Stimulated activated CD8-positive, alpha-beta memory T cell treated with anti-CD3 and anti-CD28 coated beads, Interleukin-7, amount 100 ng/mL, for 4 hours (primary cell): ENCODE results near the gene ZNF460.

Source experiments
- DNase-seq, 2 donors: peaks; one replicate each; pipeline ENCODE4 v3.0.0-alpha.2; 2020; ENCODE audit warnings: low read depth in 2 of 2

ZNF460 gene

DNA sequence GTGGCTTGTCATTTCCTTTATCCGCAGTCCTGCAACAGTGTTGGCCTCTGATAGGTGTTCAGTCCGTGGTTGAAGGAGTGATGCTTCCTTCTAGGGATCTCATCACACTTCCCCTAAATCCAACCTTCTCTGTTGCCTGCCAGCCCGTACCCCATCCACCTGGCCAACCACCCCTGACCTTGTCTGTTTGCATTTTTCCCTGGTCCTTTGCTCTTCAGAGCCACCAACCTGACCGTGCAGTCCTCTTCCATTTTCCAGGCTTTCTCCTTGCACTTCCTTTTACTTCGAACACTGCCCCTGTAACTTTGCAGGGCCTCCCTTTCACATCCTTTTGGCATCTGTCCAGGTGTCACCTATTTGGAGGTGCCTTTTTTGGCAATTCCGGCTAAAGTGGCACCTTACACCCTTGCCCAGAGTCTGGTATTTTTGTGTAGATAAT, 696 bp downstream of the ZNF460 start:
- DNase-seq, result no peak

DNA sequence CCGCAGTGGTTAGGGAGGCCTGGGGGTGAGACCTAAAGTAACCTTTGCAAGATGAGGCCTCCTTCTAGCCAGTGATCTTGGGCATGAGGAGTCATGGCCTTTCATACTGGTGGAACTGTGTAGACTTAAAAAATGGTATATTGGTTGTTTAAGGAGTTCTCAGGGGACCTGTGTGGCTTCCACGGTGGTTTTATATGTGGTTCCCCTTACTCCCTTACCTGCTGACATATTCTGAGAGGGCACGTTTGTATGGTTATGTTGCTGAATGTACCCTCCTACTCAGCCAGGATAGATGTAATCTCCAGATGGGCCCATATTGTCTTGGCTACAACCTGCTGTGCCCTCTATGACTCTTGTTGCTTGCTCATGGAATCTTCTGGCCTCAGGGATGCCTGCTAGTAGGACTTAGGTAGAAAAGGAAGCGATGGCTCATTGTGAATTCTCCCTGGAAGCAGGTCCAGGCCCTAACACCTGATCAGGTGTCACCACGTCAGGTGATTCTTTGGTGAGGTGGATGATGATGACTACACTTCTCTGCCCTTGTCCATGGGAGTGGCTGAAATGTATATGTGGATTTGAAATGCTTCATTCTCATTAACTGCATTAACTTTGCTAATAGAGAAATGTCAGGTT, 1.8 kb downstream of the ZNF460 start:
- no peak for DNase-seq

DNA sequence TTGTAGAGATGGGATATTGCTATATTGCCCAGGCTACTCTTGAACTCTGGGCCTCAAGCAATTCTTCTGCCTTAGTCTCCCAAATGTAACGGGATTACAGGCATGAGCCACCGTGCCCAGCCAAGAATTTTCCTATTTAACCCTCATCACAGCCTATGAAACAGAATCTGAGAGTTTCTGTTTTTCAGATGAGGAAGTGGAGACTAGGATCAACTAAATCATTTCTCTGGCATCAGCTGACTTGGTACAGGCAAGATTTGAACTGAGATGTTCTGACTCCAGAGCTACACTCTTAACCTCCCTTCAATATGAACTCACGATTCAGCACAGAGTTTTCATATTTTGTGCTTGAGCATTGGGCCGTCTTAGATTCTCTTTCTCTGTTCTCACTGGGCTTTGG, 8.1 kb downstream of the ZNF460 start:
- no peak for DNase-seq

DNA sequence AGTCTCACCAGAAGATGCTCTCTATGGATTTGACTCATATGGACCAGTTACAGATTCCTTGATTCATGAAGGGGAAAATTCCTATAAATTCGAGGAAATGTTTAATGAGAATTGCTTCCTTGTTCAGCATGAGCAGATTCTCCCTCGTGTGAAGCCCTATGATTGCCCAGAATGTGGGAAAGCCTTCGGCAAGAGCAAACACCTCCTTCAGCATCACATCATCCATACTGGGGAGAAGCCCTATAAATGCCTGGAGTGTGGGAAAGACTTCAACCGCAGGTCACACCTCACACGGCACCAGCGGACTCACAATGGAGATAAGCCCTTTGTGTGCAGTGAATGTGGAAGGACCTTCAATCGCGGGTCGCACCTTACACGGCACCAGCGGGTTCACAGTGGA, 10.7 kb downstream of the ZNF460 start:
- DNase-seq, result no peak

DNA sequence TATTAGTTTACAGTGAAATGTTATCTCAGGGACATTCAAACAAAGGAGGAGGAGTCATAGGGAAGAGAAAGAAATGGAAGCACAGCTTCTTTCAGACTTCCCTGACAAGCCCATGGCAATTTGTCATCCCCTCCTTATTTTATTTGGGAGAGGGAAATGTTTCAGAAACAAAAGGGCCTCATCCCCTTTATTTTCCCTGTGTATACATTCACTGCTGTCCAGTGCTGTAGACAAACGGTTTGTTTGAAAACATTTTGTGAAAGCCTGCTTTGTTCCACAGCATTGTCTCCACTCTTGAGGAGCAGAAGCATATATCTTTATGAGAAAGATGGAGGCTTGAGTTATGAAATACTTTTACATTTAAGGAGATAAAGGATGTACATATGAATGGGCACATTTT, 12.3 kb downstream of the ZNF460 start:
- DNase-seq, result no peak

DNA sequence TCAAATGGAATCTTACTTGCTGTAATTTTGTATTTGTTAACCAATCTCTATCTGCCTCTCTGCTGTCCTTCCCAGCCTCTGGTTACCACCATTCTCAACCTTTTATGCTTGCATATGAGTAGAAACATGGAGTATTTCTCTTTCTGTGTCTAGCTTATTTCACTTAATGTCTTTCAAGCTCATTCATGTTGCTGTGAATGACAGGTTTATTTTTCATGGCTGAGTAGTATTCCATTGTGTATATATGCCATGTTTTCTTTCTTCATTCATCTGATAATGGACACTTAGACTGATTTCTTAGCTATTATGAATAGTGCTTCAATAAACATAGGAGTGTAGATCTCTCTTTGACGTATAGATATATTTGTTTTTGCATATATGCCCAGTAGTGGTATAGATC, 13.4 kb downstream of the ZNF460 start:
- no peak for DNase-seq

DNA sequence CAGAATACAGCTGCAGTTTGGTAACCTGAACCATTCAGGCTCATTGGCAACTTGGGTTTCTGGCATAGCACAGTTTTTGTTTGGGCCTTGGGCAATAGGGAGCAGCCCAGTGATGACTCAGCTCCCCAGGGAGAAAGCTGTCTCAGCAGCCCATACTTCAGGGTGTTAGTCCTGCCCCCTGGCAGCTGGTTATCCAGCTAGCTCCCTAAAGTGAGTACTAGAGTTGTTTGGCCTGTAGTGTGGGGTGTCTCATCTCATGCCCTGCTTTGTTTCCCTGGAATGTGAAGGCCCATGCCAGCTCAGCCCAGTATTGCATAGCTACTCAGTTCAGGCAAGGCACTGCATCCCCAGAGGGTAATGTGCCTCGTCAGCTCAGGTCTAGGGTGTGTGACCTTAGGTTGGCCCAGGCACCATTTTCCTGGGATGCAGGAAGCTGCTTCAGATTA, 21.8 kb downstream of the ZNF460 start:
- DNase-seq, result no peak

DNA sequence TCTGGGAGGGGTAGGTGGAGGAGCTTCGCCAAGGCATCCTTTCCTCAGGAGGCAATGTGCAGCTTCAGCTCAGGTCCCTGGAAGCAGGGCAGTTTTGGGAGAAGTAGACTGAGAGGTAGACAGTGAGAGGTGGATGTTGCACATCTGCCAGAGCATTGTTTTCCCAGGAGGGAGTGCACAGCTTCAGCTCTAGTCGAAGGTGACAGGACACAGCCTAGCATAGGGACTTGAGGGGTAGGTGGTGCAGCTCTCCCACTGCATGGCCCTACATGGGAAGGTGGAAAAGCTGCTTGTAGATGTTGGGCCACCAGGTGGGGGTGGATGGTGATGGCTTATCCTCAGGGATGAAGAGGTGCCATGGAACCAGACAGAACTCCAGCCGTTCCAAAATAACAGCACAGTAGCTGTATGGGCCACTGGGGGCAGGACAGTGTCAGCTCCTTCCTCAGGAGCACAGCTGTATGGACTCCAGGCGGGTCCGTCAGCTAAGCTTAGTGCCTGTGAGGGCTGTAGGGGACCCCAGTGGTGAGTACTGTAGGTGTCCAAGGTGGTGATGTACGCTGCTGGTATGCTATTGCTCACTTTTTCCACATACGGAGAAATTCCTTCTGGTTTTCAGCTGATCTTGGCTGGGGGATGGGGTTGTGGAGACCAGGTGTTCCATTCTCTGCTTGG, 22.6 kb downstream of the ZNF460 start:
- no peak for DNase-seq

DNA sequence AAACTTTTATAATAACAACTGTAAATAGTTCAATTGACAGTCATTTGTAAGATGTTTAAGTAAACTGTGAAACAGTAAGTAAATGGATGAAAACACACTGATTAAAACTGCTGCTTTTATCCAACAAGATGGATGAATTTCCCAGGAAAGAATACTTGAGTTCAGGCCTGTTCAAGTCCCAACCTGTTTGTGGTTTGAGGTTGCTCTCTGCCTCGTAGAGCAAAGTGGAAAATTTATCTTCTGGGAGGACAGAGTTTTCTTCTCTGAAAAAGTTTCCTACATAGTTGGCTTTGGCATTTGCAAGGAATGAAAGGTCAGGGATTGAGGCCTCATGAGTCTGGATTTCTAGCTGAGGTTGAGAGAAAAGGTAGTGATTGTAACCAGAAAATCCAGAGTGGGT, 24.8 kb downstream of the ZNF460 start:
- DNase-seq, result no peak

DNA sequence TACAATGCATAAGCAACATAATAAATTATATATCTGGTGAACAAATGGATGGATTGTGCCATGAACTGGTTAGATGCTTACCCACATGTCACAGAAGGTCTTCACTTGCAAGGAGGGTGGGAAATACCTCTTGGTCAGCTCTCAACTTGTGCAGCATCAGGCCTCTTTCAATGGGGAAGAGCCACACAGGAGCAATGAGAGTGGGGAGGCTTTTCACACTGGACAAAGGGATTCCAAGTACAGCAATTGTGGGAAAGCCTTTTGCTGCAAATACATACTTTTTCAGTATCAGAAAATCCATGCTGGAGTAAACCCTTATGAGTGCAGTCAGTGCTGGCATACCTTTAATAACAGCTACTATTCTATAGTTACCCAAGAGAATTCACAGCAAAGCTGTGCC, 28.2 kb downstream of the ZNF460 start:
- DNase-seq, result no peak

DNA sequence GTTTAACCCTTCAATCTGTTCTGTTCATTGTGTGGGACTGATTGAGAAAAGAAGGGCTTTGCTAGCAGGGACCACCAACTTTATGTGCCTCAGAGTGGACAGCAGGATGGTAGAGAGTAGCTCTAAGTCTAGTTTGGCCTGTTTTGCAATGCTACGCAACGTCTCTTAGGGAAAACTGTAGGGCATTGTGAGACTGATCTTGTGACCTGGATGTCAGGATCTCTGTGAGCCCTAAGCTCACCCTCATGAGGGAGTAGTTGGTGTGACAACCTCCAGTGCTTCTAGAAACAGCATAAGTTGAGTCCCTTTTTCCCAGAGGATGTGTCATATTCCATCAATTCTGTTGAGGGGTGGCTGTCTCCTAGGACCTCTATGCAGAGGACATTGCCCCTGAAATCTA, 30.5 kb downstream of the ZNF460 start:
- DNase-seq, result no peak

DNA sequence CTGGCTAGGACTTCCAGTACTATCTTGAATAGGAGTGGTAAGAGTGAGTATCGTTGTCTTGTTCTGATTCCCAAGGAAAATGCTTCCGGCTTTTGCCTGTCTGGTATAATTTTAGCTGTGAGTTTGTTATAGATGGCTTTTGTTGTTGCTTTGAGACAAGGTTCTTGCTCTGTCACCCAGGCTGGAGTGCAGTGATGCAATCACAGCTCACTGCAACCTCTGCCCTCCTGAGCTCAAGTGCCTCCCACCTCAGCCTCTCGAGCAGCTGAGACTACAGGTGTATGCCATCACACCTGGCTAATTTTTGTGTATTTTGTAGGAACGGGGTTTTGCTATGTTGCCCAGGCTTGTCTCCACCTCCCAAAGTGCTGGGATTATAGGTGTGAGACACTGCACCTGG, 33.9 kb downstream of the ZNF460 start:
- DNase-seq, result no peak

DNA sequence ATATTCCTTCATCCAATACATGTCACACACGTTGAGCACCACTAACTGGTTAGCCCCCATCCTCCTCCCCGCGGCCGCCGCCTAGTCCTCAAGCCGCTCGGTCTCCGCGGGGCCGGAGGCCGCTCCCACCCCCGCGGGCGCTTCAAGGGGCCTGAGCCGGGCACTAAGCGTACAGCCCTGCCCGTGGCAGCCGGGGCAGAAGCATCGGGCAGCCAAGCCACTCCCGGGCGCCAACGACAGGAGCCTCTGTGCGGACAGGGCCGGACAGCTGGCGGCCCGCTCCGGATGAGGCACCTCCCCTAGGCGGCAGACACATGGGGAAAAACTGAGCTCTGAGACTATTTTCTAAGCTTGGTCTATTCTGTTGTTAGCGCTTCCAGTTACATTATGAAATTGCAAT, 37.2 kb downstream of the ZNF460 start:
- no peak for DNase-seq

DNA sequence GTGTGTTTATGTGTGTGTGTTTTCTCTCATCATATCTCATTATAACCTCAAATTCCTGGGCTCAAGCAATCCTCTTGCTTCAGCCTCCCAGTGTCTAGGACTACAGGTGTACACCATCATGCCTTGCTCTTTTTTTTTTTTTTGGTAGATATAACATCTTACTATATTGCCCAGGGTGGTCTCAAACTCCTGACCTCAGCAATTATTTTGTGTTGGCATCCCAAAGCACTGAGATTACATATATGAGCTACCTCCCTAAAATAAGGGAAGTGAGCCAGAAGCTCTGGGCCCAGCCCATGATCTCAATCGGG, 39.5 kb downstream of the ZNF460 start:
- DNase-seq, result no peak

DNA sequence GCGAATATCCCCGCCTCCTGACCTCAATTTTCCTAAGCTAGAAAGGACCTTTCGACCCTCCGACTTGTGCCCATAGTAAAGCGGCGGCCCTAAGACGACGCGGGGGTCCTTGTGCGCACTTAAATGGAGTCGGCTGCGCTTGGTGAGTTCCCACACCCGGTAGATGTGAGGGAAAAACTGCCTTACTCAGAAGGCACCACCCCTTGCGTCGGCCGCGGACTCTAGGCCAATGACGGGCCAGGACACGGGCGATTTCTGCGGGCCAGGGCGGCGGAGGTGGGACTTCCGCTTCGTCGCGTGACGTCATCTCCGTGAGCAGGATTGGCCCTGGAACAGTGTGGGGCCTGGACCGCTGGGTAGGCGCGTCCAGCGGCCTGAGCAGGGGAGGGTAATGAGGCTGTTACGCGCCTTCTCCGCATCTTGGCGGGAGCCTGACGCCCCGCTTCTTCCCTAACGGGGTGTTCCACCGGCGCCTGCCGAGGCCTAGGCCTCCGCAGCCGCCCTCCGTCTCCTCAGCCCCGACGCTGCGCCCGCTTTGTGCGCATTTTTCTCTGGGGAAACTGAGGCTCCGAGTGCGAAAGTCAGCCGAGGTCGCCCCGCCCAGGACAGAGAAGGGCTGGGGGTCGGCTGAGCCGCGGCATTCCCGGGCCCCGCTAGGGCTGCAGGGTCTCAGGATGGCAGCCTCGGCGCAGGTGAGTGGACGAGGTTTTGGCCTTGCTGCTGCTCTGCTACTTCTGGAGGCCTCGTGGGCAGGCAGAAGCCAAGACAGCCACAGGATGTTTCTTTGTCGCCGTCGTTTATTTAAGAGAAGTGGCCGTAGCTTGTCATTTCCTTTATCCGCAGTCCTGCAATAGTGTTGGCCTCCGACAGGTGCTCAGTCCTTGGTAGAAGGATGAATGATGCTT, 40.1 kb downstream of the ZNF460 start, which contains the start of gene ZNF543:
Gene ZNF543 (plus strand): TSS at position 293 of the 905 bp plus-strand sequence. CDS start 382 bp downstream, at position 675.
- peak; percentile 85 to 89 for DNase-seq

DNA sequence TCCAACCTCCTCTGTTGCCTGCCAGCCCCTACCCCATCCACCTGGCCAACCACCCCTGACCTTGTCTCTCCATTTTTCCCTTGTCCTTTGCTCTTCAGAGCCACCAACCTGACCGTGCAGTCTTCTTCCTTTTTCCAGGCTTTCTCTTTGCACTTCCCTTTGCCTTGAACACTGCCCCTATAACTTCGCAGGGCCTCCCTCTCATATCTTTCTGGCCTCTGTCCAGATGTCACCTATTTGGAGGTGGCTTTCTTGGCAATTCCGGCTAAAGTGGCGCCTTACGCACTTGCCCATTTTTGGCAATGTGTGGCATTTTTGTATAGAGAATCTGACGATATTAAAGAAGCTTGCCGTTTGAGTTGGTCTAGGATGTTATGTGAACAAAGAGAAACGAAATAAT, 40.8 kb downstream of the ZNF460 start:
- DNase-seq, result no peak

DNA sequence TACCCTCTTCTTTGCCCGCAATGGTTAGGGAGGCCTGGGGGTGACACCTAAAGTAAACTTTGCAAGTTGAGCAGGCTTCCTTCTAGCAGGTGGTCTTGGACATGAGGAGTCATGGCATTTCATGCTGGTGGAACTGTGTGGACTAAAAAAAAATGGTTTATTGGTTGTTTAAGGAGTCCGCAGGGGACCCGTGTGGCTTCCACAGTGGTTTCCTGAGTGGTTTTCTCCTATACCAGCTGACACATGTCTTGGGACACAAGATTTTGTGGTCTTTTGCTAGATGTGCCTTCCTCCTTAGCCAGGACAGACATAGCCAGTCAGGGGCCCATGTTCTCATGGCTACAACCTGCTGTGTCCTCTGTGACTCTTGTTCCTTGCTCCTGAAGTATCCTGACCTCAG, 41.5 kb downstream of the ZNF460 start:
- no peak for DNase-seq

DNA sequence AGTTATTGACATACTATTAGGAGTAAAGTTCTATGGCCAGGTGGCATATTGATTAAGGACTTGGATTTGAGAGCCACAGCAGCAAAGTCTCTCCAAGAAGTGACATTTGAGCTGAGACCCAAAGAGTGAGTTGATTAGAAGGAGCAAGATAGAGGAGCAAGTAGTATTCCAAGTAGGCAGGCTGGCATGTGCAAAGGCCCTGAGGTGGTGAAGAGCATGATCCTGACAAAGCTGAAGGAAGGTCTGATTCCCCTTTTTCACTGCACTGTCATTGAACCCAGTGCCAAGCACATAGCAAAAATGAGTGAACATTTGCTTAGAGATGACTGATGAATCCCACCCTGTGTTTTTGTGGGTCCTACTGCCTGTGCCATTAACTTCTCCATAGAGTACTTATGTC, 44.7 kb downstream of the ZNF460 start:
- DNase-seq, result no peak

DNA sequence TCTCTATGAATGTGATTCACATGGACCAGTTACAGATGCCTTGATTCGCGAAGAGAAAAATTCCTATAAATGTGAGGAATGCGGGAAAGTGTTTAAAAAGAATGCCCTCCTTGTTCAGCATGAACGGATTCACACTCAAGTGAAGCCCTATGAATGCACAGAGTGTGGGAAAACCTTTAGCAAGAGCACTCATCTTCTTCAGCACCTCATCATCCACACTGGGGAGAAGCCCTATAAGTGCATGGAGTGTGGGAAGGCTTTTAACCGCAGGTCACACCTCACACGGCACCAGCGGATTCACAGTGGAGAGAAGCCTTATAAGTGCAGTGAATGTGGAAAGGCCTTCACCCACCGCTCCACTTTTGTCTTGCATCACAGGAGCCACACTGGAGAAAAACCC, 47.7 kb downstream of the ZNF460 start:
- DNase-seq, result no peak

DNA sequence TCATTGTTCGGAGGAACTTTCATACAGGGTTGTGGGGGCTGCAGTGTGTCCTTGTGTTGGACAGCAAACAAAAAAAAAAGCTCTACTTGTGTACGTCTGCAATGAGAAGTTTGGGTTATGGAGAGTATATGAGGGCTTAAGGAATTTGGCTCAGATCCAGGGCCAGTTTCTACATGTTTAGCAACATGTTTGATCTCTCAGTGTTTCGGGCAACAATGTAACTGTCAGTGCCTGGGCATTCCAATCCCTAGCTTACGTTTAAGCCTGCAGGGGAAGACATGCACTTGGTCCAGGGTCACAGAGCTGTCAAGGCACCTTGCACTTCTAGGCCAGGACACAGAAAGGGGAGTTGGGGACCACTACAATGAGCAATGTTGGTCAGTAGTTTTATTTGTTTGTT, 53.9 kb downstream of the ZNF460 start:
- no peak for DNase-seq

DNA sequence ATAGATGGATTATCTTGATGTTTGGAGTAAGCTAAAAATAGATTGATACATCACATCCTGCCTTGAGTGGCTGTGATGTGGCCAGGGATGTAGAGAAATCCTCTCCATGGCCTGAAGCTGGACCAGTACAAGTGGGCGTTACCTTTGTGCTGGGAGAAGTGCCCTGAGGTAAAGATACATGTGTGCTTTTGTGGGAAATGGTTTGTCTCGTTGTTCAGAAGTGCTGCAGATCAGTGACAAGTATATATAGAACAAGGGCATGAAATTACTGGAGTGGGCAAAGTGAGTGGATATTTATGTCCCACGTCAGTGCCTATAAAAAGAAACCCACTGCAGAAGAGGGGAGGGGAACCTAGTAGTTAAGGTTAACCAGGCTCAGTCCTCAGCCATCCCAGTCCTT, 58.6 kb downstream of the ZNF460 start:
- DNase-seq, result no peak

DNA sequence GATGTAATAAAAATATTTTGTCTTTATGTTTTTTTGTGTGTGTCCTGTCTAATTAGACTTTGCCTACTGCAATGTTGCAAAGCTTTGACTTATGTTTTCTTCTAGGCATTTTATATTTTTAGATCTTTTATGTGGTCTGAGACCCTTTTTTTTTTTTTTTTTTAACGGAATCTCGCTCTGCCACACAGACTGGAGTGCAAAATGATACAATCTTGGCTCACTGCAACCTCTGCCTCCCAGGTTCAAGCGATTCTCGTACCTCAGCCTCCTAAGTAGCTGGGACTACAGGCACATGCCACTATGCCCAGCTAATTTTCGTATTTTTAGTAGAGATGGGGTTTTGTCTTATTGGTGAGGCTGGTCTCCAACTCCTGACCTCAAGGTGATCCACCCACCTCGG, 62.3 kb downstream of the ZNF460 start:
- DNase-seq, result no peak
